Natural killer cell treated with Interleukin-12 subunit alpha and Interleukin-12 subunit beta and Interleukin-15 and Interleukin-18, amount 100 ng/mL, for 72 hours (primary cell): ENCODE measurements around the gene ADAM23. TPM values are rescaled to one million over a fixed set of nuclear protein-coding genes. Genes with fewer than 3 reads are reported as not detected.

Experiments used
- ATAC-seq, 2 donors: fragments of 150-1000 bp; cut with Tn5 transposase in 1 of 2; sonication (Bioruptor Pico), chemical (Tn5 transposase) in 1 of 2; 2 replicates each; pipeline ENCODE4 v1.10.0; 2021
- DNase-seq: peaks from one replicate; pipeline ENCODE4 v3.0.0; 2022; ENCODE audit warnings: low spot score
- H3K27ac Mint-ChIP-seq, 2 donors: 1 replicate in 1 of 2; 2 replicates in 1 of 2; pipeline ENCODE4 v1.8.0; 2022; ENCODE audit warnings: mixed read lengths in 2 of 2, mild to moderate bottlenecking in 1 of 2, moderate library complexity in 1 of 2
- H3K27me3 Mint-ChIP-seq, 2 donors: 1 replicate in 1 of 2; 2 replicates in 1 of 2; pipeline ENCODE4 v1.8.0; 2022; ENCODE audit warnings: mixed read lengths in 2 of 2
- H3K36me3 Mint-ChIP-seq: one replicate; pipeline ENCODE4 v1.8.0; 2022; ENCODE audit warnings: mixed read lengths
- H3K4me1 Mint-ChIP-seq, 2 donors: 1 replicate in 1 of 2; 2 replicates in 1 of 2; pipeline ENCODE4 v1.8.0; 2022; ENCODE audit warnings: low read depth in 2 of 2, mixed read lengths in 2 of 2, mild to moderate bottlenecking in 1 of 2
- H3K4me3 Mint-ChIP-seq: one replicate; pipeline ENCODE4 v1.8.0; 2022; ENCODE audit warnings: mixed read lengths
- H3K9me3 Mint-ChIP-seq: 2 replicates; pipeline ENCODE4 v1.8.0; 2022; ENCODE audit warnings: mixed read lengths
- total RNA-seq, 2 donors: library from RNA; stranded (reverse); gene quantifications; one replicate each; pipeline ENCODE4 v1.2.3, GENCODE V29; 2022

ADAM23 gene
- total RNA-seq, 2 donors from 2014 or later = not detected

- DNase-seq = no peak
- H3K9me3 Mint-ChIP-seq = no peaks in the 10 kb centered on the region
- ATAC-seq = no peak
- no peak overlapping the region for H3K27ac Mint-ChIP-seq
- H3K4me3 Mint-ChIP-seq = no peak overlapping the region
- H3K4me1 Mint-ChIP-seq = no peaks in the 10 kb centered on the region
- peaks cover 7 to 27% of the 10 kb centered on the region in 2 donors for H3K27me3 Mint-ChIP-seq
- no peaks in the 10 kb centered on the region for H3K36me3 Mint-ChIP-seq
Measured at GRCh38 chr2:206535260-206535986, 92.1 kb downstream of the ADAM23 start.

- no peak for ATAC-seq
- H3K4me3 Mint-ChIP-seq = no peak overlapping the region
- no peaks in the 10 kb centered on the region for H3K9me3 Mint-ChIP-seq
Measured at GRCh38 chr2:206540757-206541156, 97.4 kb downstream of the ADAM23 start.

GRCh38 chr2:206543073-206543472, 99.7 kb downstream of the ADAM23 start:
- H3K9me3 Mint-ChIP-seq = no peaks in the 10 kb centered on the region
- no peak overlapping the region for H3K4me3 Mint-ChIP-seq

More at GRCh38 chr2:206540757-206541156, 97.4 kb downstream of the ADAM23 start:
- peaks cover 0 to 3% of the 10 kb centered on the region in 2 donors for H3K4me1 Mint-ChIP-seq
- H3K27ac Mint-ChIP-seq = no peak overlapping the region
- H3K27me3 Mint-ChIP-seq = peaks cover 2 to 8% of the 10 kb centered on the region in 2 donors
- no peaks in the 10 kb centered on the region for H3K36me3 Mint-ChIP-seq
- DNase-seq = no peak

GRCh38 chr2:206548383-206548782, 105.1 kb downstream of the ADAM23 start:
- DNase-seq (no peak), ATAC-seq (no peak)
- H3K27ac Mint-ChIP-seq = no peak overlapping the region
- H3K4me1 Mint-ChIP-seq = no peaks in the 10 kb centered on the region
- H3K27me3 Mint-ChIP-seq = no peaks in the 10 kb centered on the region
- no peak overlapping the region for H3K4me3 Mint-ChIP-seq
- no peaks in the 10 kb centered on the region for H3K36me3 Mint-ChIP-seq
- H3K9me3 Mint-ChIP-seq = no peaks in the 10 kb centered on the region

More at GRCh38 chr2:206543073-206543472, 99.7 kb downstream of the ADAM23 start:
- peaks cover 0 to 3% of the 10 kb centered on the region in 2 donors for H3K4me1 Mint-ChIP-seq
- no peak for DNase-seq
- H3K36me3 Mint-ChIP-seq = no peaks in the 10 kb centered on the region
- H3K27ac Mint-ChIP-seq = no peak overlapping the region
- no peak for ATAC-seq
- peaks cover 0 to 8% of the 10 kb centered on the region in 2 donors for H3K27me3 Mint-ChIP-seq

GRCh38 chr2:206555721-206556120, 112.4 kb downstream of the ADAM23 start:
- Mint-ChIP-seq H3K4me3 (no peak overlapping the region), H3K36me3 (no peaks in the 10 kb centered on the region), H3K4me1 (peaks cover 0 to 5% of the 10 kb centered on the region in 2 donors), H3K27ac (no peak overlapping the region), H3K9me3 (no peaks in the 10 kb centered on the region), H3K27me3 (peaks cover 11 to 21% of the 10 kb centered on the region in 2 donors)
- DNase-seq (no peak), ATAC-seq (no peak)

GRCh38 chr2:206556357-206556949, 113.1 kb downstream of the ADAM23 start:
- H3K27me3 Mint-ChIP-seq = peaks cover 11 to 21% of the 10 kb centered on the region in 2 donors
- H3K36me3 Mint-ChIP-seq = no peaks in the 10 kb centered on the region
- DNase-seq = no peak
- peaks cover 0 to 5% of the 10 kb centered on the region in 2 donors for H3K4me1 Mint-ChIP-seq
- no peak for ATAC-seq
- H3K27ac Mint-ChIP-seq = no peak overlapping the region
- H3K4me3 Mint-ChIP-seq = no peak overlapping the region
- H3K9me3 Mint-ChIP-seq = no peaks in the 10 kb centered on the region

- H3K4me1 Mint-ChIP-seq = peaks cover 0 to 5% of the 10 kb centered on the region in 2 donors
- ATAC-seq = no peak
- no peaks in the 10 kb centered on the region for H3K9me3 Mint-ChIP-seq
- H3K36me3 Mint-ChIP-seq = no peaks in the 10 kb centered on the region
- H3K27ac Mint-ChIP-seq = no peak overlapping the region
- no peak overlapping the region for H3K4me3 Mint-ChIP-seq
- no peak for DNase-seq
- H3K27me3 Mint-ChIP-seq = peaks cover 11 to 21% of the 10 kb centered on the region in 2 donors
Measured at GRCh38 chr2:206557321-206557720, 114.0 kb downstream of the ADAM23 start.

- Mint-ChIP-seq H3K27me3 (peaks cover 11 to 21% of the 10 kb centered on the region in 2 donors), H3K36me3 (no peaks in the 10 kb centered on the region), H3K4me1 (peaks cover 0 to 5% of the 10 kb centered on the region in 2 donors), H3K4me3 (no peak overlapping the region), H3K9me3 (no peaks in the 10 kb centered on the region), H3K27ac (no peak overlapping the region)
- DNase-seq (no peak), ATAC-seq (no peak)
Measured at GRCh38 chr2:206558492-206558891, 115.2 kb downstream of the ADAM23 start.

GRCh38 chr2:206561962-206562361, 118.6 kb downstream of the ADAM23 start:
- peaks cover 0 to 5% of the 10 kb centered on the region in 2 donors for H3K4me1 Mint-ChIP-seq
- no peak for ATAC-seq

GRCh38 chr2:206562375-206562774, 119.0 kb downstream of the ADAM23 start:
- H3K4me1 Mint-ChIP-seq = peaks cover 0 to 5% of the 10 kb centered on the region in 2 donors
- ATAC-seq (no peak), DNase-seq (no peak)
- peaks cover 3 to 8% of the 10 kb centered on the region in 2 donors for H3K27me3 Mint-ChIP-seq
- H3K4me3 Mint-ChIP-seq = no peak overlapping the region
- no peaks in the 10 kb centered on the region for H3K9me3 Mint-ChIP-seq
- H3K36me3 Mint-ChIP-seq = no peaks in the 10 kb centered on the region
- H3K27ac Mint-ChIP-seq = no peak overlapping the region

More at GRCh38 chr2:206561962-206562361, 118.6 kb downstream of the ADAM23 start:
- no peak overlapping the region for H3K4me3 Mint-ChIP-seq
- H3K27me3 Mint-ChIP-seq = peaks cover 5 to 13% of the 10 kb centered on the region in 2 donors
- no peak for DNase-seq
- no peaks in the 10 kb centered on the region for H3K36me3 Mint-ChIP-seq
- H3K9me3 Mint-ChIP-seq = no peaks in the 10 kb centered on the region
- no peak overlapping the region for H3K27ac Mint-ChIP-seq

- no peak for DNase-seq
- no peaks in the 10 kb centered on the region for H3K36me3 Mint-ChIP-seq
- peaks cover 0 to 2% of the 10 kb centered on the region in 2 donors for H3K4me1 Mint-ChIP-seq
- H3K27me3 Mint-ChIP-seq = peaks cover 2 to 6% of the 10 kb centered on the region in 2 donors
- H3K4me3 Mint-ChIP-seq = no peak overlapping the region
- no peak overlapping the region for H3K27ac Mint-ChIP-seq
- ATAC-seq = no peak
- no peaks in the 10 kb centered on the region for H3K9me3 Mint-ChIP-seq
Measured at GRCh38 chr2:206563374-206563773, 120.0 kb downstream of the ADAM23 start.

- no peaks in the 10 kb centered on the region for H3K9me3 Mint-ChIP-seq
- ATAC-seq (no peak), DNase-seq (no peak)
- H3K4me3 Mint-ChIP-seq = no peak overlapping the region
- H3K36me3 Mint-ChIP-seq = no peaks in the 10 kb centered on the region
- no peaks in the 10 kb centered on the region for H3K4me1 Mint-ChIP-seq
- H3K27me3 Mint-ChIP-seq = no peaks in the 10 kb centered on the region
- H3K27ac Mint-ChIP-seq = no peak overlapping the region
Measured at GRCh38 chr2:206565666-206566065, 122.3 kb downstream of the ADAM23 start.

- H3K36me3 Mint-ChIP-seq = no peaks in the 10 kb centered on the region
- H3K4me1 Mint-ChIP-seq = no peaks in the 10 kb centered on the region
- ATAC-seq (no peak), DNase-seq (no peak)
- H3K4me3 Mint-ChIP-seq = no peak overlapping the region
- no peaks in the 10 kb centered on the region for H3K27me3 Mint-ChIP-seq
- H3K9me3 Mint-ChIP-seq = no peaks in the 10 kb centered on the region
- H3K27ac Mint-ChIP-seq = no peak overlapping the region
Measured at GRCh38 chr2:206569470-206569869, 126.1 kb downstream of the ADAM23 start.

GRCh38 chr2:206570199-206570598, 126.9 kb downstream of the ADAM23 start:
- Mint-ChIP-seq H3K4me1 (no peaks in the 10 kb centered on the region), H3K9me3 (no peaks in the 10 kb centered on the region), H3K4me3 (no peak overlapping the region), H3K36me3 (no peaks in the 10 kb centered on the region), H3K27ac (no peak overlapping the region), H3K27me3 (no peaks in the 10 kb centered on the region)
- no peak for DNase-seq
- no peak for ATAC-seq
